TTC549 (cell line): ENCODE results near the gene RFX5.
A peak's percentile ranks its signal among the peaks of the same experiment; 100 is the strongest.
"Not testable (repeated sequence)": the region's sequence is repeated elsewhere in the genome, so short reads cannot be mapped to it uniquely, and the experiment has no call there.

Source experiments
- FAIRE-seq: peaks from 2 replicates; lab custom pipeline; 2012; peaks lifted over from hg19 to GRCh38; lab: Jason Lieb, UNC

Gene RFX5

DNA sequence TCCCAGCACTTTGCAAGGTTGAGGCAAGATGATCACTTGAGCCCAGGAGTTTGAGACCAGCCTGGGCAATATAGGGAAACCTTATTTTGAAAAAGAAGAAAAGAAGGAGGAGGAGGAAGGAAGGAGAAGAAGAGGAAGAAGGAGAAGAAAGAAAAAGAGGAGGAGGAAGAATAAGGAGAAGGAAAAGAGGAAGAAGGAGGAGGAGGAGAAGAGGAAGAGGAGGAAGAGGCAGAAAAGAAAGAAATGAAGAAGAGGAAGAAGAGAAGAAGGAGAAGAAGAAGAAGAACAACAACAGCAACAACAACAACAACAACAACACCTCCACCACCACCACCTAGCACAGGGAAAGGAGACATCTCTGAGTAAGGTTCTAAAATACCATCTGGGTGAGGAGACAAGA lies 14.8 kb upstream of the RFX5 start:
- FAIRE-seq: no peak

DNA sequence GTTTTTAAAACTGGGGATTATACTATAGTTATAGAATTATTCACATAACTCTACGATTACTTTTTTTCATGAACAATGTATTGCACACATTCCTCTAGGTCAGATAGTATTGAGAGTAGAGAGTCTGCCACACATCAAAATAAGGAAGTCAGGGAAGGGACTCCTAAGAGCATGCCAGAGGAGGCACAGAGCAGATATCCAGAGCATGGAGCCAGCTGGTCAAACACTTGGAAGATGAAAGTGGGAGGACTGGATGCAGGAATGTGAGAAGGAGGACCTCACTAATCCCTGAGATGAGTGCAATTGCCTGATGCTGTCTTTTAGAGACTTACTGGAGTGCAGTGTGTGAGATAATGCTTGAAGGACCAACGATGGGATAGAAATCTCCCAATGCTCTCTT lies 9.6 kb upstream of the RFX5 start:
- no peak for FAIRE-seq

DNA sequence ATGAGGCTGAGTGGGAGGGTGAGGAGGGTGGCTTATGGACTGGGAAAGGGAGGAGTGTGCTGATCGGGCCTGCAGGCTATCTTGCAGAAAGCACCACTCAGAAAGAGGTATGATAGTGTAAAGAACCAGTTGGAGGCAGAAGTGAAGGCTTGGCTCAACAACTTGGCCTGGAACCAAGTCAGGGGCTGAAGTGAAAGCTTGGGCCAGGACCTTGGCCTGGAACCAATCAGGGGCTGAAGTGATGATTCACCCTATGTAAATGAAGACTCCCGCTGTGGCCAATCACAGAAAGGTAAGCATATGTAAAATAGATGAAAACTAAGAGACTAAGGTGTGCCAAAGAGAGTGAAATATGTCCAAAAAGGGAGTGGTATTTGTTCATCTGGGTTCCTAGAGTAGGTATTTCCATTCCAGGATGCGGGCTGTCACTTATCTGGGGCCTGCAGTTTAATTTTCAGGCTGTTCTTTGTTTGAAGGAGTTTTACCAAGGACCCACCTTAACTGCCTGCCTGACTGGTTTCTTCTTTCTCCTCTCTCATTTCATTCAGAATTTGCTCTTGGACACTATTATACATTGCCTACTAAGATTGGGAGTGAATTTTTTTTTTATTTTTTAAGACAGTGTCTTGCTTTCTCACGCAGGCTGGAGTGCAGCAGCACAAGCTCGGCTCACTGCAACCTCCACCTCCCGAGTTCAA lies 5.1 kb upstream of the RFX5 start:
- FAIRE-seq: no peak

DNA sequence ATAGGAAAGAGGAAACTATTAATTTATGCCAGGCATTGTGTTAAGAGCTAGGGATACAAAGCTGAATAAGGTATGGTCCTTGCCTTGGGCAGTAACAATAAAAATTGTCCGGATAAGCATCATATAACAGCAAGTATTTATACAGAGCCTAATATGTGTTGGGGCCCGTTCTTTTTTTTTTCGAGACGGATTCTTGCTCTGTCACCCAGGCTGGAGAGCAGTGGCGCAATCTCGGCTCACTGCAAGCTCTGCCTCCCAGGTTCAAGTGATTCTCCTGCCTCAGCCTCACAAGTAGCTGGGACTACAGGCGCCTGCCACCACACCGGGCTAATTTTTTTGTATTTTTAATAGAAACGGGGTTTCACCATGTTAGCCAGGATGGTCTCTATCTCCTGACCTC lies 3.3 kb upstream of the RFX5 start:
- FAIRE-seq: not testable (repeated sequence)

DNA sequence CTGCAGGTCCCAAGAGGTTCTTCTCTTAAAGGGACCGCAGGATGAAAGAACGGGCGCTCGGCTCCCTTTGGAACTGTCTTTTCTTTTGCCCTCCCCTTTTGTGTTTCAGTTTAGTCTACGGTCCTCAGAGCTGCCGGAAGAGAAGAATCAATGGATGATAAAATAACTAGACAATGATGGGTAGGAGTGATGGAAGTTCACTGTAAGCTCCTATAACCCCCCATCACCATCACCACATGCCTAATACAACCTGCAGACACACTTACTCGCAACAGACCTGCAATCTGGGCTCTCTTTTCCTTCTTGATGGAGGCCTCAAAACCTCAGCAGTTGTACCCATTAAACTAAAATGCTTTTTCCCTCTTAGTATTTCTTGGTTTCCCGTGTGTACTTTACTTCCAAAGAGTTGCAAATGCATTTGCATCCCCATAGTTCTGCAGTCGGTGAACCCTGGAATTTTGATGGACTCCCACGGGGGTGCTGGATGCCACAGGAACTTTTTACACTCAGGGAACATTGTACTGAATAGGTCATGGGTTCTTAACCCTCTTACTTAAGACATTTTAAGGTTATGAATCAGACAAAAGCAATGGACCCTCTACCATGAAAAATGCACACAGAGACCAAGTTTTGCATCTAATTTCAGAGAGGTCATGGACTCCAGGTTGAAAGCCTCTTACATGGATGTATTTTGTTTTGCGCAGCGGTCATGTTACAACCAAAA lies 633 bp upstream of the RFX5 start:
- no peak for FAIRE-seq

DNA sequence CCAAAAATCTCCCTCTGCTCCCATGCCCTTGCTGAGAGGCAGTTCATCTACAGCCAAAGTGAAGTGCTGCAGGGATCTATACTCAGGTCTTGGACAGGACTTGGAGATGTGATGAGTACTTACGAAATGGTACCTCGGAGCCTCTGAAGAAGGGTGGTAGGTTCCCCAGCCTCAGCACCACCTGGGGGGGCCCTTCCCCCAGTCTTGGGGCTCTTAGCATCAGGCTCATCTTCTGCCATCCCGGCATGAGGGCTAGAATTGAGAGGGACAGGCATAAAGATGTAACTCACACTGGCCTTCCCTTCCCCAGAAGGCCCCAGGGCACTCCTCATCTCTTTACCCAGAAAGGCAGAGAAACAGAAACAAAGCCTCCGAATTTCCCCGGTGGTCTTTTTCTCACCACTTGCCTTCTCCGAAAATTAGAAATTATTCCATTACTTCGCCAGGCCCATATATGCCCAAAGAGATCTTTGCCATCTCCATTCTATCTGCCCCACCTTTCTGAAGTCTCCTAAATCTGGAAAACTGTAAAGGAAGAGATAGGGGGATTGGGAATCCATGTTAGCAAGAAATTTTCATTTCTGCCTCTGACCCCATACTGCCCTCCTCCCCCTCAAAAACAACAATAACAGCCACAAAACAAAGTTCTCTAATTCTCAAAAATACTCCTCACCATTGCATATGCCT lies 827 bp downstream of the RFX5 start:
- no peak for FAIRE-seq

DNA sequence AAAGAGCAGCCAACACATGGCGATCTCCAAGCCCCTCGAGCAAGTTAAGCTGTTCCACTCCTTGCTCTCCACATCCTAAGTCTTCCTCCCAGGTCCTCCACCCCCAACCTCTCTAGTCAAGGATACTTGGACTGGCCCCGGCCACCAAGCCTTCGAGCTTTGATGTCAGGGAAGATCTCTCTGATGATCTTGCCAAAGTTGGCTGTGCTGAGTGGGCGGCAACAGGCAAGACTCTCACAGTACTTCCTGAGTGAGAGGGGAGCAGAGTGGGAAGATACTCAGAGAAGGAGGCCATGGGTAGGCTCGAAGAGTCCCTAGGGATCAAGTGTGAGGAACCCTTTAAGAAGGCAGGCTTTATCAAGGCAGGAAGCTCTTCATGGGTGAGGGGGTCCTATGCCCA lies 2.8 kb downstream of the RFX5 start:
- no peak for FAIRE-seq

DNA sequence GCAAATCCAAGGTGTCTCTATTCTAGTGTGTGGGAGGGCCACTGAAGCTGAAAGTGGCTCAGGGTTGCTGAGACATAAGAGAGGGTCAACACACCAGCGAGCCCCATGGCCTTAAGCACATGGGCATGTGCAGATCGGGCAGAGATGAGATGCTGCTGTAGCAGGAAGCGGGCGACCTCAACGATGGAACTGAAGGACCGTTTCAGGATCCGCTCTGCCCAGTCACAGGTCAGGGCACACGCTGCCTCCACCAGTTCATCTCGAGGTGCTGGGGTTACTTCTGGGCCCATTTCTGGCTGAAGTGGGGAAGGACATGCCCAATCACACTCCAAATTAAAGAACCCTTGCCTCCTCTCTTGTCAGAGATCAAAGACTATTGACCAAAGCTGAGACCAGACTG lies 3.5 kb downstream of the RFX5 start:
- FAIRE-seq: no peak

DNA sequence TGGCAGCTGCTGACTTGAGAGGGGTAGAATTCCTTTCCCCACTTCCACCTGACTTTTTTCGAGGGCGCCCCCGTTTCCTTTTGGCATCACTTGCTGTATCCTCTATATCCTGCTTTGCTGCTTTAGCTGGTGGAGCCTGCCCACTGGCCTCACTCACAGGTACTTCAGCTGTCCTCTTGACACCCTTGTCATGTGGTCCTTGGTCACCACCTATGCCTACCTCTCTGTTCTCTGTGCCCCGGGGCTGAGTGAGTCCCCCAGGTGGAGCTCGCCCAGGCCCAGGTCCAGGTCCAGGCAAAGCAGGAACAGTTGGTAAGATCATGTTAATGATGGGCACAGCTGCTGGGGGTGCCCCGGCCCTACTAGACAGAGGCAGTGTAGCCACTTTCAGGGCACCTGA lies 4.5 kb downstream of the RFX5 start:
- no peak for FAIRE-seq

DNA sequence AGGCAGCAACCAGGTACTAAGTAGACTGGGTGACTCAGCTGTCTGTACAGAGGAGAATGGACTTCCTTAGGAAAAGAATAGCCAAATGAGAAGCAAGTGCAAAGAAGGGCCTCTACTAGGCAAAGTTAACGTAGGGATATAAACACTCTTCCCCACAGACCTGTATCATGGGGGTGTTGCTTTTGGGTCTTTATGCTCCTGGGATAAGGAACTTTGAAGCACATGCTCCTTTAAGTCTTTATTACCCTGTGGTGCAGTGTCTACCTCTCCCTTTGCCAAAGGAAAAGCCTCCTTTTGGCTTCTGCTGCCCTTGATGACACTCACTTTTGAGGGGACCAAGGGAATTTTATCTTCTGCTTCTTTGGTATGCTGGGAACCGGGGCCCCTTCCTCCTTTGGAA lies 5.0 kb downstream of the RFX5 start:
- FAIRE-seq: no peak

DNA sequence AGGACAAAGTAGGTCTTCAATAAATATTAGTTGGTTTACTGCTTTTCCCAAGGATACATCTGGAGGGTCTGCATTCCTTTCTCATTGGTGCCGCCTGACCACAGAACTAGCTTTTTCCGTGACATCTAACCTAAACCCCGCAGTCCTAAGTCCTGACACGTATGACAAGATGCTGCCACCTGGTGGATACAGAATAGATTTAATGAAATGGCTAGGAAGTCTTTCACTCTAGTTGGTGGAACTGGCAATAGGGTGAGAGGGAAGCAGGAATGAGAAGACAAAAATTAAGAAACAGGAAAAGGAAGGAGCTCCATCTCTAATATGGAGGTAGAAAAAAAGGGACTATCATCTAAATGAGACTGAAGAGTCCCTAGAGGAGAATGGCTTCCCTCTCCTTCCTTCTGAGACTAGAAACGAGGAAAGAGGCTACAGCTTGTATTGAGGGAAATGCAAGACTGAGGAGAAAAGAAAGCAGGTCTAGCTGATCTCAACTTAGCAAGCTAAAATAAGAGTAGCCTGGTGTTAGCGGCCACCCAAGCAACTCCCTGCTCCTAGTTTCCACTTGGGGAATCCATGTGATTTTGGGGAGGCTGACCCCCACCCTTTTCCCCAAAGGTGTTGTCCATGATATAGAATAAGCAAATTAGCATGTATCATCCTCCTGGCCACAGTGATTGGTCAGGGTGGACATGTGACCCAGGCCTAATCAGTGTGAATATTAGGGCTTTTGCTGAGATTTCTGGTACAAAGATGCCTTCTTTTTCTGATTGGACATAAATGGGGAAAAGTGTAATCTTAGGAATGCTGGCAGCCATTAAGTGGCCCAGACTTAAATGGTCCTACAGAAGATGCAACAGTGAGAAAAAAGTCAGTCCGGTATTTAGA lies 5.9 kb downstream of the RFX5 start:
- FAIRE-seq: peak; percentile 98

DNA sequence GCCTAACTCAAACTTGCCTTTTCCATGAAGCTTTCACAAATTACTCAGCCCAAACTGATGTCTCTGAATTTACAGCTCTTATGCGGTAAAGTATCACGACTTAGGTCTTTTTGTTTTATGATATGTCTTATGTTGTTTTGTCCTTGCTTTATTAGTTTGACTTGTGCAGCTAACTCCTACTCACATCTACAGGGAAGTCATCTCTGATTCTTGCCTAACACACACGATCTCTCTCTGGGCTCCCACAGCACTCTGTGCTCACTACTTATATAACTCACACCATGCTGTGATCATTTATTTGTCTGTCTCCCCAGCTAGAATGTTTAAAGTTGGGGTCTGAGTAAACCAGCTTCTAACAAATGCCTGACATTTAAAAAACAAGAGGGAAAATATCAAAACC lies 10.5 kb downstream of the RFX5 start:
- no peak for FAIRE-seq

DNA sequence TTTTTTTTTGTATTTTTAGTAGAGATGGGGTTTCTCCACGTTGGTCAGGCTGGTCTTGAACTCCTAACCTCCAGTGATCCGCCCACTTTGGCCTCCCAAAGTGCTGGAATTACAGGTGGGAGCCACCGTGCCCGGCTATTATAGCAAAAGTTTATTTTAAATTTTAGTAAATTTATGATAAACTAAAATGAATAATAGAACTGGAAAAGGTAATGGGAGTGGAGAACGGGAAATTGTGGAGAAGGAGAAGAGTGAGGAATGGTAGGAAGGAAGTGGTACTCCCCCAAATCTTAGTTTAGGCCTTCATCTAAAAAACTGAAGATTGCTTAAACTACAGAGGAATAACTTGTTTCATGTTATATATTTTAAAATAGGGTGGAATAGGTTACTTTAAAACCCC lies 12.2 kb downstream of the RFX5 start:
- no peak for FAIRE-seq

DNA sequence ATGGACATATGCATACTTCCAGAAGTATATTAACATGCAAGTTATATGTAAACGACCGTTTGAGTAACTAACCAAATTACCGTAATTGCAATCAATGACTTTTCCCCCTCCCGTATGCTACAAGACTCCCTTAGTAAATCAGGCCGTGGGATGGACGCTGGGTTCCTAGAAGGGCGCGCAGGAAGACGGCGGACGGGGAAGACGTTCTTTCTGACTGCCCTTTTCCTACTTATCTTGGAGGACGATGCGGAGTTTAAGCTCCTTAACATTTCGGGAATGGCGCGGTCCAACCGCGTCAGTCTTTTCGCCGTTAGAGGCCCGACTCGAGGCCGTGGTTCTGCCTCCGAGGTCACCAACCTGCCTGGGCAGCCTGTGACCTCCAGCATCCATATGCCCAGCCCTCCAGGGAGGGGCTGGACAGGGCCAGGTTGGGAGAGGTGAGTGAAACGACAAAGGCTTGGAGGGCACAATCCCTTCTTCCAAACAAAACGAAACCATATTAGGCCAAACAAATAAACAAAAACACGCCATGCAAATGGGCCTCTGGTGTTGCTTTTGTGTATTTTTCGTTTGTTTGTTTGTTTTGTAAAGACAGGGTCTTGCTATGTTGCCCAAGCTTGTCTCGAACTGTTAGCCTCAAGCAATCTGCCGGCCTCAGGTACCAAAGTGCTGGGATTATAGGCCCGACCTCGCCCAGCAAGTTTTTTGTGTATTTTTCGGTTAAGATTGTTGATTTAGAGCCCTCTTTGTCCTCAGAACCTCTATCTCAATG lies 19.0 kb downstream of the RFX5 start:
- FAIRE-seq: no peak

DNA sequence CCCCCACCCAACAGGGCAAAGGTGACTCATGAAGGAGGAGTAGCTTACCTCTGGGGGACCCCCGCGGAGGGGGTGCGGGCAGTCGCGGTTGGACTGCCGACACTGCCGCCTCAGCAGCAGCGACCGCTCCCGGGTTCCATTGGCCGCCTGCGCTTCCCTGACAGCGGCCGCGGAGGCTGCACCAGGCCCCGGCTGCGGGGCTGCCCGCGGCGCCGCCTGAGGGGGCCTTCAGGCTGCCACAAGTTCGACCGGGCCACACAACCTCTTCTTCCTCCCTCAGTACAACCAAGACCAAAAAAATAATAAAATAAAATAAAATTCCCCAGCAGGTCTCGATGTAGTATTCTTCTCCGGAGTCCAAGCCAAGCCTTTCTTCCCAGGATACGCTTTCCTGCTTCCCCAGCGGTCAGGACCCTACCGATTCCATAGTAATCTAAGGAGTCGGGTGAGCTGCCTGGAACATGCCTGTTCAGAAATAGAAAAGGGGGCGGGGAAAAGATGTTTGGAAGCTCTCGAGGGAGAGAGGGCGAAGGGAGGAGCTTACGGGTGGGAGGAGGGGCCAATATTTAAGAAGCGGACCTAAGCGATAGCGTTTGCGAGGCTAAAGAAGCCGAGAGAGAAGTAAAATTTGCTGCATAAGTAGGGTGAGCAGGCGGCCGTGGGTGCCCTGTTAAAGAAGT lies 19.7 kb downstream of the RFX5 start, which contains the start of gene PI4KB:
TSS of gene PI4KB (minus strand) at position 194 of the 680 bp plus-strand sequence. CDS start 10,935 bp downstream, outside the sequence.
- FAIRE-seq: peak; percentile 99

DNA sequence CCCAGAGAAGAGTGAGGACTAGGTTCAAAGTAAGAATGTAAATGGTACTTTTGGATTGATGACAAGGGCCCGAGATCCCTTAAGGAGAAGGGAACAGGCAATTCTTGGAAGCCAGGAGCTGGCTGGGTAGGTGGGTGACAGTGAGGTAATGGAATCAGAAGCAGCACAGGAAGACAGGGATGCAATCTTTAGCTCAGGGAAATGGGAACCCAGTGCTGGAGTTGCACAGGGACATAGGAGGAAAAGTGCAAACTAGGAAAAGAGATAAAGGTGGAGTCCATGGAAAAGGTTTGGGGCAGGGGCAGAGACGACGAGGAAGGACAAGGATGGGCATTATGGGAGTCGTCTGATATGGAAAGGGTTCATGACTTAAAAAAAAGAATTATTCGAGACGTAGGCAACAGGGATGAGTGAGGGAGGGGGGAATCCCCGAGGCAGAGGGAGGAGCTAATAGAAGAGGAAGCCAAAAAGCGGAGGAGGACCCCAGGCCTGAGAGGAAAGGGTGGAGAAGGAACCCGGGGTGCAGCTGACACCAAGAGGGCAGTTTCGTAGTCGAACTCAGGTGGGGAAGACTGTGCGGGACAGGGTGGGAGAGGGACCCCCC lies 20.3 kb downstream of the RFX5 start:
- FAIRE-seq: no peak

DNA sequence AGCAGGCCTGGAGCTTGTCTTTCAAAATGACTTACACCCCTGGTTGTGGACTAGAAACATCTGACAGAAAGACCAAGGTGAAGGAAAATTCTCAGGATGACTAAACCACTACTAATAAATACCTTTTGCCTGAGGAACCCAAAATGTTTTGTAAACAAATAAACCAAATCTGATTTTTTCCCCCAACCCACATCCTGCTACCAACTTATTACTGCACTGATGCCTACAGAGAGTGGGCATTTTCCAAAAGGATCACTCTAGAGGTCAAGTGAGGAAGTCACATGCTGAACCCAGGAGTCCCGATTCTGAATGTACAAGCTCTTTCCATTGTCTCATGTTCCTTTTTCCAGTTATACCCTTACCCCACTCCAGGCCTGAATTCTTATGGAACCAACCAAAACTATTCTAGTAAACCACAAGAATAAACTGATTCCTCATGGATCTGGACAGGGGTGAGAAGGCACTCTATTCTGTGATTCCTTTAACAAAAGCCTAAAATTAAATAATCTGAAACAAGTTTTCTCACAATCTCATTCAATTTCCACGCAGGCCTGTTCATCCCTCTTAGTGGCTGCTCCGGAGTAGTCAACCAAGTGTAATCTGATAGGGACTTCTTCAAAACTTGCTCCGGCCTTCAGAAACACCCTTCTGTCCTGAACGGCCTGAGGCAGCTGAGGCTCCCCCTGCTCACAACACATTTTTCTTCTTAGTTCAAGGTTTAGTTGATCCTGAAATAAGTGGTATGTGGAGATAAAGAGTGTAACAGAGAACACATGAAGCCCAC lies 21.2 kb downstream of the RFX5 start:
- no peak for FAIRE-seq

DNA sequence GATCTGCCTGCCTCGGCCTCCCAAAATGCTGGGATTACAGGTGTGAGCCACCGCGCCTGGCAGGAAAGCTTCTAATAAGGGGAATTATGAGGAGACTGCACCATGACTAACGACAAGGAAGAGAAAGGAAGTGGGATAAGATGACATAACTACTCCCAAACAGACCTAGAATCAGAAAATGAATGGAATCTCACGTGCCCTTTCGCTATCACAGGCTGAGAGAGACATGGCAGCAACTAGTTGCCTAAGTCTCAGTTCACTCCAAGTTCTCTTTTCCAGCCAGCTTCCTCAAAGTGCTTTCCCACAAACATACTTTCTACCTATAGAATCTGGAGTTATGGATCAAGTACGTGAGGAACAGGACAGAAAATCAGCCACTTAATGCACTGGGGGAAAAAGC lies 21.8 kb downstream of the RFX5 start:
- FAIRE-seq: no peak

DNA sequence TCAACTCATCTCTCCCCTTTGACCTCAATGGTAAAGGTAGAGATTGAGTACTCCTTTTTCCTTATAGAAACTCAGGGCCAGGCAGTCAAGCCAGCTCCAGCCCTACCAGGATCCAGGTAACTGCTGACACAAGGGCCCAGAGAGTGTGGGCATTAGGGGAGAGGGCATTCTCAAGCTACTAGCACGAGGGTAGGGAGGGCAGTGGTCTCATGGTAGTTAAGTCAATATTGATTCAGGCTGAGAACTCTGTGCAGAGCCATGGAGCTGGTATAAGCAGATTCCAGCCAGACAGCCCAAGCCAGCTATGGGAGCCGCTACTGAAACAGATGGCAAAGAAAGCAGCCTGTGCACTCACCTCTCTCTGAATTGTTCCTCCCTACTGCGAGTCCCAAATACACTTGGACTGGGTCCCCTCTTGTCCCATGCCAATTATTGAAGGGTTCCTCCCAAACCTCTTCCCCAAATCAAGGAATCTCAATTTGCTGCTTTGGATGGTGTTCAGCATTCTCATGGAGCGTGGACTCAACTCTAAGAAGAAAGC lies 22.6 kb downstream of the RFX5 start:
- no peak for FAIRE-seq

DNA sequence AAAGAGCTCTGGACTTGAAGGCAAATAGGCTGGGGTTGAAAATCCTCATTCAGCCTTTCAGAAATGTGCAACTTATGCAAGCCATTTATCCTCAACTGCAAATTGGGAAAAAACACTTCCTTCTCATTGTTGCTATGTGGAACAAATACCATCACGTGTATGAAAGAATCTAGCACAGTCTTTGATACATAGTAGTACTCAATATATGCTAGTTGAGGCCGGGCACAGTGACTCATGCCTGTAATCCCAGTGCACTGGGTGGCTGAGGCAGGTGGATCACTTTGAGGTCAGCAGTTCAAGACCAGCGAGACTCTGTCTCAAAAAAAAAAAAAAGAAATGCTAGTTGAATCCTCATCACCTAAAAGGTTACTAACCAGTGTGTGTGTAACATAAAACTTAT lies 28.1 kb downstream of the RFX5 start:
- no peak for FAIRE-seq
